Muscle of back (tissue), 13 donors: ENCODE results near the gene ATG4A. TPM values are rescaled to one million over a fixed set of nuclear protein-coding genes. Genes with fewer than 3 reads are reported as not detected.

Source experiments
- DNase-seq, 3 donors: peaks; one replicate each; pipeline versions ENCODE4 v3.0.0 to v3.0.0-alpha.2; 2013
- long read RNA-seq, 9 donors: transcript quantifications; one replicate each; lab custom pipeline, GENCODE V29; 2026
- polyA plus RNA-seq, 10 donors: library from polyadenylated mRNA; unstranded; fragments of 120-200 nt; gene quantifications; one replicate each; pipeline ENCODE4 v1.2.1, GENCODE V29; 2013; ENCODE audit not compliant: insufficient read length in 10 of 10

Gene ATG4A
- polyA plus RNA-seq = 10 to 100 TPM; 14.4 to 32.3 (median 24.0) TPM
- long read RNA-seq, donor 1 = 0 reads
- long read RNA-seq, donor 2, transcript ATG4A-203 (13 exons, 2,315 nt) = major isoform, 6 of 8 reads
- long read RNA-seq, donor 2, partial matches to known transcripts = 0 of 8 reads
- long read RNA-seq, donor 2, other reads (novel, unspliced or antisense) = 0 of 8 reads
- long read RNA-seq, donor 3 = 0 reads
- long read RNA-seq, donor 4, partial matches to known transcripts = 0 of 1 reads
- long read RNA-seq, donor 4, other reads (novel, unspliced or antisense) = 0 of 1 reads
- long read RNA-seq, donor 5, partial matches to known transcripts = 0 of 6 reads
- long read RNA-seq, donor 5, other reads (novel, unspliced or antisense) = 0 of 6 reads
- long read RNA-seq, donor 6, partial matches to known transcripts = 10 of 14 reads
- long read RNA-seq, donor 6, other reads (novel, unspliced or antisense) = 0 of 14 reads
- long read RNA-seq, donor 7, partial matches to known transcripts = 0 of 1 reads
- long read RNA-seq, donor 7, other reads (novel, unspliced or antisense) = 0 of 1 reads
- long read RNA-seq, donor 8 = 0 reads
- long read RNA-seq, donor 9 = 0 reads

DNA sequence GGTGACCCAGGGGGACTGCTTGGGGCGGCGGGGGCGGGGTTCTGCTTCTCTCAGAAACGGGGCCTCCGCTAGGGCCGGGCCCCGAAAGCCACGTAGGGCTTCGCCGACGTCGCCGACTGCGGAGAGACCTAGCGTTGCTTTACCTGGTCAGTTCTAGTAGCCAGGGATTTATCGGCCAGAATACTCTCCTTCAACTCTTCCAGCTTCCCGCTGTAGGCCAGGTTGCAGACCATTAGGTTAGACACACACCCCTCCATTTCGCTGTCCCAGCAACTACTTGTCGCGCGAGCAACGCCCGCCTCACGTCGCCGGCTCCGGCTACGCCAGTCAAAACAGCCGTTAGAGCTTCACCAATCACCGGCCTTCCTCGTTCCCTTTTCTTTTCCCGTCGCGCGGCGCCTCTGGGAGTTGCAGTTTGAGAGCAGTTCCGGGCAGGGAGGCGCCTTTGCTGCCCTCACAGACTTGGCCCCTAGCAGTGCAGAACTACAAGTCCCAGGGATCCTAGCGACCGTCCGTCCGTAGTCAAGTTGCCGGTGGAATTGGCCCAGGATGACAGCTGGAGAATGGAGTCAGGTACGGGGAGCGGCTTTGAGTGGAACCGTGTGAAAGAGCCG is at the start of gene ATG4A, which contains the start of gene PSMD10:
TSS of gene ATG4A (plus strand) at position 515 of the 614 bp plus-strand sequence. CDS start at position 564, 49 bp downstream.
TSS of gene PSMD10 (minus strand) at position 279 of the 614 bp plus-strand sequence. CDS start at position 257, 22 bp downstream.
- peak; percentile 94 to 96 (median 95) for DNase-seq

- DNase-seq = no peak
Measured at GRCh38 chrX:108044554-108045256, 46.9 kb upstream of the ATG4A start, which contains the start of gene VSIG1. Gene VSIG1, plus strand, starts transcription at chrX:108045065. Its CDS starts 66 bp downstream, at chrX:108045131.

- DNase-seq = peak in 2 of 3 donors; percentile 46 to 61
Measured at GRCh38 chrX:108049649-108050048, 41.9 kb upstream of the ATG4A start.

- DNase-seq = no peak
Measured at GRCh38 chrX:108053218-108053617, 38.4 kb upstream of the ATG4A start.

DNA sequence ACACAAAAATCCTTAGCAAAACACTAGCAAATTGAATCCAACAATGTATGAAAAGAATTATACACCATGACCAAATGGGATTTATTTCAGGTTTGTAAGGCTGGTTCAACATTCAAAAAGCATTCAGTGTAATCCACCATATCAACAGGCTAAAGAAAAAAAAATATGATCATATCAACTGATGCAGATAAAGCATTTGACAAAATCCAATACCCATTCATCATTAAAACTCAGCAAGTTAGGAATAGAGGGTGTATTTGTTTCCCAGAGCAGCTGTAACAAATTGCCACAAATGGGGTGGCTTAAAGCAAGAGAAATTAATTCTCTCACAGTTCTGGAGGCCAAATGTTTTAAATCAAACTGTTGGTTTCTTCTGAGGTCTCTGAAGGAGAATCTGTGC is 36.0 kb upstream of the ATG4A start:
- peak in 1 of 3 donors; percentile 14 for DNase-seq

- DNase-seq = no peak
Measured at GRCh38 chrX:108059801-108060200, 31.8 kb upstream of the ATG4A start.

GRCh38 chrX:108064001-108064400 is 27.6 kb upstream of the ATG4A start:
- DNase-seq = no peak

- DNase-seq = no peak
Measured at GRCh38 chrX:108064613-108065012, 27.0 kb upstream of the ATG4A start.

DNA sequence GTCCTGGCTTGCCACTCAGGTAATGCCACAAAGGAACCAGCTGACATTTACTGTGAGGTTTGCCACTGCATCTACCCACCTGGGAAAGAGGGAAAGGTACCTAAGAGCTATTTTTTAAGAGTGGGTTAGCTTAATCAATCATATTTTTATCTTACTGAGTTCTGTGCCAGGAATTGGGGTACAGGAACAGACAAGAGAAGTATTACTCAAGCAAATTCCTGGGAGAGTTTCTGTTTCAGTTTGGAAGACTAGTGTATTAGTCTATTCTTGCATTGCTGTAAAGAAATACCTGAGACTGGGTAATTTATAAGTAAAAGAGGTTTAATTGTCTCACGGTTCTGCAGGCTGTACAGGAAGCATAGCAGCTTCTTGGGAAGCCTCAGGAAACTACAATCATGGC is 23.5 kb upstream of the ATG4A start:
- no peak for DNase-seq

- no peak for DNase-seq
Measured at GRCh38 chrX:108070891-108071290, 20.7 kb upstream of the ATG4A start.

GRCh38 chrX:108071578-108071977 is 20.0 kb upstream of the ATG4A start:
- no peak for DNase-seq

DNA sequence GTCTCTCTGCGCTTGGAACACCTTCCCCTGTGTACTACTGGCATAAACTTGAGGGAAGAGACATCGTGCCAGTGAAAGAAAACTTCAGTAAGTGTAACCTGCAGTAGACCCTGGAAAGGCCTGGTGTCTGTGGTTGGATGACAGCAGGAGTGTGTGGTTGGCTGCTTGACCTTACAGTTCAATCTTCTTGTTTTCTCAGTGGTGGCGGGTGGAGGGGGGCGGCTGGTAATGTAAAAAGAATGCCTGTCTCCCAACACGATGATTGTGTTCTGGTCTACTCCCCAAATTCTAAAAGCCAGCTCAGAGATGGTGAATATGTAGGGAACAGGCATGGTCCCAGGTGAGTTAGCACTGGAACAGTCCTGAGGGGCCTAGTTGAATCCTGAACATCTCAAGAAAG is 18.8 kb upstream of the ATG4A start:
- no peak for DNase-seq

GRCh38 chrX:108081110-108081509 is 10.5 kb upstream of the ATG4A start:
- no peak for DNase-seq

GRCh38 chrX:108087792-108088191 is 3.8 kb upstream of the ATG4A start:
- no peak for DNase-seq

- DNase-seq = no peak
Measured at GRCh38 chrX:108088511-108088910, 3.1 kb upstream of the ATG4A start.

- peak in 1 of 3 donors; percentile 14 for DNase-seq
Measured at GRCh38 chrX:108090491-108091263, 901 bp upstream of the ATG4A start.

DNA sequence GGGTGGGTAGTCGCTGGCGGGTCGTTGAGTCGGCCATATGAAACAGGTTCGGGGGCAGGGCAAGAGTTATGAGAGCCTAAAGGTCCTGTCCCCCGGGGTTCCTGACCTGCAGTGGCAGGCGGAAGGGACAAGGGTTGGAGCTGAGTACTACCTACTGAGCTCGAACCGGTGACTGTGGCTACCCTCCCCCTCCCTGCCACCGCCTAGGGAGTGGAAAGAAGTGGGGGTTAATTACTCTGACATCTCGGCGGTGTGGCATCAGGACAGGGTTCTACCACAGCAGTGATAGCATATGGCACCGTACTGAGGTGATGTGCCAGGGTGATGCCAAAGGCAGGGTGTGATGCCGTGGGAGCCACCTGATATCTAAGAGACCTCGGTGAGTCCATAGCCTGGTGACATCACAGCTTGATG is 307 bp downstream of the ATG4A start:
- peak in 1 of 3 donors; percentile 7 for DNase-seq

- no peak for DNase-seq
Measured at GRCh38 chrX:108097380-108097779, 5.8 kb downstream of the ATG4A start.

- no peak for DNase-seq
Measured at GRCh38 chrX:108105473-108105872, 13.9 kb downstream of the ATG4A start.

DNA sequence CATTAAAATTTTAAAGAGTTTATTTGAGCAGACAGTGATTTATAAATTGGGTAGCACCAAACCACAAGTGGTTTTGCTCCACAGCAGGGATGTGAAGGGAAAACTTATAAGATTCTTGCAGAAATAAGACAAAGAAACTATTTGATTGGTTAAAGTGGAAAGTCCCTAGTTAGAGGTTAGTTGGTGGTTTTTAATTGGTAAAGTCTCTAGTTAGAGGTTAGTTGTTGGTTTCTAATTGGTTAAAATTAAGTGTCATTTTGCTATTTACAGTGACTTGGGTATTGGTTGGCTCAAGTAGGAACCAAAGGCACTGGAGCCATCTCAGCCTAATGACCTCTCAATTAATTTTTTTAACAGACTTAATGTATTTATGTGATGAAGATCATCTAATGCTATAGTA is 23.0 kb downstream of the ATG4A start:
- no peak for DNase-seq

GRCh38 chrX:108117988-108118387 is 26.4 kb downstream of the ATG4A start:
- no peak for DNase-seq
